A549 (cell line): ENCODE results near the gene IL17D. TPM values are rescaled to one million over a fixed set of nuclear protein-coding genes. Genes with fewer than 3 reads are reported as not detected.
"Not testable (repeated sequence)": the region's sequence is repeated elsewhere in the genome, so short reads cannot be mapped to it uniquely, and the experiment has no call there.

Source experiments
- ATAC-seq, 2 experiments: fragments of 200-7000 bp in 1 of 2; fragments of >200 bp in 1 of 2; cut with Nextera tagmentation in 1 of 2; cut with Tn5 transposase in 1 of 2; 3 replicates each; pipeline versions ENCODE4 v1.8.0 to v1.9.1; 2018 to 2020; ENCODE audit warnings: mild to moderate bottlenecking in 1 of 2, moderate library complexity in 1 of 2
- CTCF ChIA-PET: fragments of 300-600 bp; sonication (Branson Sonifier 250); formaldehyde crosslinking; extraction: SDS; loops from one replicate; lab custom pipeline; 2021; ENCODE audit warnings: antibody characterized with exemption, inconsistent platforms; lab: Yijun Ruan, JAX
- POLR2A ChIA-PET: fragments of 350-600 bp; formaldehyde crosslinking; extraction: SDS; loops from one replicate; lab custom pipeline; 2021; ENCODE audit warnings: antibody characterized with exemption, inconsistent platforms; lab: Yijun Ruan, JAX
- DNase-seq, 2 experiments: peaks; one replicate each; pipeline versions ENCODE4 v3.0.0 to v3.0.0-alpha.2; 2011 to 2016; ENCODE audit warnings: low read depth in 1 of 2, low spot score in 1 of 2
- FAIRE-seq: peaks from 2 replicates; lab custom pipeline; 2011; peaks lifted over from hg19 to GRCh38; lab: Jason Lieb, UNC
- H3K27ac ChIP-seq, 2 experiments: fragments of >200 bp; sonication (Bioruptor Twin); formaldehyde crosslinking; 3 replicates each; pipeline ENCODE4 v1.5.1; 2016 to 2017
- H3K4me1 ChIP-seq: fragments of >200 bp; sonication (Bioruptor Twin); formaldehyde crosslinking; 3 replicates; pipeline ENCODE4 v1.6.1; 2016
- H3K4me2 ChIP-seq: fragments of >200 bp; sonication (Bioruptor Twin); formaldehyde crosslinking; 3 replicates; pipeline ENCODE4 v1.6.1; 2016
- H3K4me3 ChIP-seq: fragments of >200 bp; sonication (Bioruptor Twin); formaldehyde crosslinking; 3 replicates; pipeline ENCODE4 v1.5.1; 2016
- H3K9me3 ChIP-seq: fragments of >200 bp; sonication (Bioruptor Twin); formaldehyde crosslinking; 3 replicates; pipeline ENCODE4 v1.6.1; 2016
- BHLHE40 ChIP-seq: IDR thresholded peaks from 2 replicates; pipeline ENCODE4 v1.6.1; 2012; ENCODE audit warnings: low read depth, low read length, inconsistent platforms
- CBX2 ChIP-seq: fragments of 200-600 bp; sonication (generic); IDR thresholded peaks from 2 replicates; pipeline ENCODE4 v1.6.1; 2016; ENCODE audit warnings: low read depth, mild to moderate bottlenecking, borderline replicate concordance
- ESRRA ChIP-seq: fragments of 150-350 bp; IDR thresholded peaks from 2 replicates; pipeline ENCODE4 v1.6.1; 2014; ENCODE audit warnings: mild to moderate bottlenecking, low read length, borderline replicate concordance
- FOSL2 ChIP-seq, 2 experiments: fragments of 450-650 bp in 1 of 2; fragments of >200 bp in 1 of 2; sonication (Bioruptor Twin) in 1 of 2; formaldehyde crosslinking; IDR thresholded peaks; 2 replicates each; pipeline versions ENCODE4 v1.5.0 to v1.6.1; 2016 to 2020; ENCODE audit warnings: mild to moderate bottlenecking in 1 of 2, moderate library complexity in 1 of 2
- GATA3 ChIP-seq: IDR thresholded peaks from 2 replicates; pipeline ENCODE4 v1.6.1; 2012; ENCODE audit warnings: borderline replicate concordance
- HDAC2 ChIP-seq: fragments of 200-600 bp; sonication (generic); IDR thresholded peaks from 2 replicates; pipeline ENCODE4 v1.6.1; 2016
- HES2 ChIP-seq: fragments of >200 bp; sonication (Bioruptor Twin); formaldehyde crosslinking; IDR thresholded peaks from 2 replicates; pipeline ENCODE4 v1.6.1; 2016
- HOXA7 ChIP-seq: fragments of 250-450 bp; sonication (Bioruptor Pico); IDR thresholded peaks from 2 replicates; pipeline ENCODE4 v1.5.0; 2020; ENCODE audit warnings: mild to moderate bottlenecking, moderate library complexity
- HOXB13 ChIP-seq: fragments of 250-450 bp; sonication (Bioruptor Pico); IDR thresholded peaks from 2 replicates; pipeline ENCODE4 v1.5.0; 2020; ENCODE audit warnings: low read depth, mild to moderate bottlenecking, moderate library complexity
- KDM1A ChIP-seq: fragments of 200-600 bp; sonication (generic); IDR thresholded peaks from 2 replicates; pipeline ENCODE4 v1.6.1; 2016; ENCODE audit warnings: low read depth, mild to moderate bottlenecking
- MAFK ChIP-seq: fragments of 450-650 bp; IDR thresholded peaks from 2 replicates; pipeline ENCODE4 v1.6.1; 2014; ENCODE audit not compliant: partially characterized antibody
- NR3C1 ChIP-seq: fragments of >200 bp; sonication (Bioruptor Twin); formaldehyde crosslinking; IDR thresholded peaks from 3 replicates; pipeline ENCODE4 v1.6.1; 2017
- POLR2AphosphoS2 ChIP-seq: conservative IDR thresholded peaks from 2 replicates; pipeline ENCODE4 v1.6.1; 2012; ENCODE audit warnings: low read length, improper control_type of control experiment, inconsistent platforms
- RAD21 ChIP-seq, 2 experiments: fragments of >200 bp in 1 of 2; sonication (Bioruptor Twin) in 1 of 2; formaldehyde crosslinking in 1 of 2; IDR thresholded peaks in 1 of 2; conservative IDR thresholded peaks in 1 of 2; 2 replicates in 1 of 2; 3 replicates in 1 of 2; pipeline ENCODE4 v1.6.1; 2012 to 2018; ENCODE audit warnings: inconsistent platforms in 1 of 2
- RARB ChIP-seq: fragments of 250-450 bp; sonication (Bioruptor Pico); IDR thresholded peaks from 2 replicates; pipeline ENCODE4 v1.8.0; 2021; ENCODE audit warnings: mild to moderate bottlenecking, moderate library complexity
- REST ChIP-seq: fragments of 200-600 bp; sonication (generic); IDR thresholded peaks from 2 replicates; pipeline ENCODE4 v1.6.1; 2016; ENCODE audit warnings: antibody characterized with exemption, mild to moderate bottlenecking, moderate library complexity
- RNF2 ChIP-seq: fragments of 200-600 bp; sonication (generic); IDR thresholded peaks from 2 replicates; pipeline ENCODE4 v1.6.1; 2016; ENCODE audit warnings: low read depth, mild to moderate bottlenecking, antibody characterized with exemption, moderate library complexity, borderline replicate concordance
- SMC3 ChIP-seq: fragments of >200 bp; sonication (Bioruptor Twin); formaldehyde crosslinking; IDR thresholded peaks from 3 replicates; pipeline ENCODE4 v1.6.1; 2018; ENCODE audit warnings: inconsistent platforms
- SREBF2 ChIP-seq: fragments of 450-650 bp; IDR thresholded peaks from 2 replicates; pipeline ENCODE4 v1.6.1; 2014; ENCODE audit warnings: mild to moderate bottlenecking, moderate library complexity
- ZC3H11A ChIP-seq: fragments of 450-650 bp; IDR thresholded peaks from 2 replicates; pipeline ENCODE4 v1.6.1; 2014; ENCODE audit warnings: antibody characterized with exemption, mild to moderate bottlenecking
- ZNF302 ChIP-seq: fragments of 250-450 bp; sonication (Bioruptor Pico); IDR thresholded peaks from 2 replicates; pipeline ENCODE4 v1.9.0; 2021; ENCODE audit warnings: inconsistent platforms, mild to moderate bottlenecking, moderate library complexity
- WGBS: methylation state at CpG from one replicate; pipeline ENCODE4 v1.1.6; 2017; ENCODE audit errors: missing lambda C conversion rate; 5-methylcytosine and 5-hydroxymethylcytosine counted together
- polyA plus RNA-seq, 4 experiments: library from polyadenylated mRNA; depleted of rRNA in 3 of 4; stranded (reverse); fragments of >200 nt; fragmentation: RNase III in 1 of 4; extraction: RNeasy Plus Mini Kit Qiagen cat#74134 plus additional on column Dnase treatment in 1 of 4; gene quantifications; 2 replicates in 3 of 4; 3 replicates in 1 of 4; pipeline ENCODE4 v1.2.3, GENCODE V29; 2011 to 2017
- TF ChIP-seq, protein P1 (sequence below): fragments of >200 bp; sonication (Bioruptor Twin); formaldehyde crosslinking; IDR thresholded peaks from 3 replicates; pipeline ENCODE4 v1.6.1; 2016
- TF ChIP-seq, protein P2 (sequence below): fragments of 450-650 bp; IDR thresholded peaks from 2 replicates; pipeline ENCODE4 v1.6.1; 2014; ENCODE audit warnings: antibody characterized with exemption

The IL17D gene
- polyA plus RNA-seq, 2 of the 4 experiments (the other 2 are of a cell fraction): 0.30 to 0.44 TPM

- ATAC-seq (no peak), DNase-seq (no peak), FAIRE-seq (no peak)
- Histone ChIP-seq H3K9me3 (no peaks in the 10 kb centered on the region), H3K4me3 (no peak overlapping the region), H3K27ac (no peak overlapping the region), H3K4me2 (no peak overlapping the region), H3K4me1 (no peaks in the 10 kb centered on the region)
- POLR2A ChIA-PET: no interaction called here
- TF ChIP-seq MAFK (no peak), ZC3H11A (no peak), NR3C1 (no peak), ESRRA (no peak), FOSL2 (IDR thresholded peaks at IDR 0.05) (no peak), FOSL2 (CRISPR knock-in tag; IDR thresholded peaks at IDR 0.05) (no peak), GATA3 (no peak), HES2 (no peak), REST (no peak)
- TF ChIP-seq, protein P1, sequence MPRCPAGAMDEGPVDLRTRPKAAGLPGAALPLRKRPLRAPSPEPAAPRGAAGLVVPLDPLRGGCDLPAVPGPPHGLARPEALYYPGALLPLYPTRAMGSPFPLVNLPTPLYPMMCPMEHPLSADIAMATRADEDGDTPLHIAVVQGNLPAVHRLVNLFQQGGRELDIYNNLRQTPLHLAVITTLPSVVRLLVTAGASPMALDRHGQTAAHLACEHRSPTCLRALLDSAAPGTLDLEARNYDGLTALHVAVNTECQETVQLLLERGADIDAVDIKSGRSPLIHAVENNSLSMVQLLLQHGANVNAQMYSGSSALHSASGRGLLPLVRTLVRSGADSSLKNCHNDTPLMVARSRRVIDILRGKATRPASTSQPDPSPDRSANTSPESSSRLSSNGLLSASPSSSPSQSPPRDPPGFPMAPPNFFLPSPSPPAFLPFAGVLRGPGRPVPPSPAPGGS: no peak
- CTCF ChIA-PET: no interaction called here
- WGBS: 92% methylated on average over 10 of the region's 10 CpGs
These were observed 23.0 kb upstream of the IL17D start for GRCh38 chr13:20680416-20681080.

DNA sequence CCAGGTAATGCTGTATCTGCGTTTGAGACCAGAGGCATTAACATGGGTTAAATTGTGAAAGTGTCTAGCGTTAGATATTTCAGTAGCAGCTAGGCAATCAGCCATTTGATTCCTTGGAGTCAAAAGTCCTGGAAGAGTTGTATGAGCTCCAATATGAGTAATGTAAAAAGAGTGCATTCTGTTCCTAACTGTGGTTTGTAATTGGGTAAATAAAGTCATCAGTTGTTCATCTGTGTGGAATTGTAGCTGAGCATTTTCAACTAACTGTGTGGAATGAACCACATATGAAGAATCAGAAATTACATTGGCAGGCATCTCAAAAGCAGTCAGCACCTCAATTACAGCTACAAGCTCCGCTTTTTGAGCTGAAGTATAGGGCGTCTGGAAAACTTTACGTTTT lies 22.0 kb upstream of the IL17D start:
- FAIRE-seq, H3K4me2 ChIP-seq, CTCF ChIA-PET, H3K4me1 ChIP-seq, DNase-seq, H3K9me3 ChIP-seq, ATAC-seq, H3K4me3 ChIP-seq, H3K27ac ChIP-seq, POLR2A ChIA-PET: not testable (repeated sequence)
- 87% methylated on average over 5 of the region's 5 CpGs for WGBS

- no peak overlapping the region for H3K4me2 ChIP-seq
- H3K9me3 ChIP-seq: no peaks in the 10 kb centered on the region
- DNase-seq: no peak
- H3K4me1 ChIP-seq: no peaks in the 10 kb centered on the region
- H3K27ac ChIP-seq: no peak overlapping the region
- POLR2A ChIA-PET: no interaction called here
- WGBS: 94% methylated on average over 1 of the region's 1 CpG
- H3K4me3 ChIP-seq: no peak overlapping the region
- CTCF ChIA-PET: no interaction called here
- no peak for ATAC-seq
- TF ChIP-seq HDAC2 (no peak), RARB (CRISPR knock-in tag) (no peak), MAFK (no peak), ZNF302 (CRISPR knock-in tag) (no peak), POLR2AphosphoS2 (no peak), HOXA7 (CRISPR knock-in tag) (no peak)
- no peak for FAIRE-seq
These were observed 21.4 kb upstream of the IL17D start for GRCh38 chr13:20682061-20682460.

GRCh38 chr13:20684041-20684440 lies 19.5 kb upstream of the IL17D start:
- 93% methylated on average over 4 of the region's 4 CpGs for WGBS
- Histone ChIP-seq H3K4me3 (no peak overlapping the region), H3K27ac (no peak overlapping the region), H3K9me3 (no peaks in the 10 kb centered on the region), H3K4me2 (no peak overlapping the region), H3K4me1 (no peaks in the 10 kb centered on the region)
- ChIA-PET POLR2A (no interaction called here), CTCF (no interaction called here)
- no peak for ATAC-seq
- TF ChIP-seq SREBF2: no peak
- no peak for TF ChIP-seq HDAC2
- no peak for TF ChIP-seq RARB (CRISPR knock-in tag)
- no peak for TF ChIP-seq KDM1A
- no peak for TF ChIP-seq FOSL2 (IDR thresholded peaks at IDR 0.05)
- TF ChIP-seq FOSL2 (CRISPR knock-in tag; IDR thresholded peaks at IDR 0.05): no peak
- no peak for TF ChIP-seq RNF2
- TF ChIP-seq, protein P2, sequence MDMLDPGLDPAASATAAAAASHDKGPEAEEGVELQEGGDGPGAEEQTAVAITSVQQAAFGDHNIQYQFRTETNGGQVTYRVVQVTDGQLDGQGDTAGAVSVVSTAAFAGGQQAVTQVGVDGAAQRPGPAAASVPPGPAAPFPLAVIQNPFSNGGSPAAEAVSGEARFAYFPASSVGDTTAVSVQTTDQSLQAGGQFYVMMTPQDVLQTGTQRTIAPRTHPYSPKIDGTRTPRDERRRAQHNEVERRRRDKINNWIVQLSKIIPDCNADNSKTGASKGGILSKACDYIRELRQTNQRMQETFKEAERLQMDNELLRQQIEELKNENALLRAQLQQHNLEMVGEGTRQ: no peak
- TF ChIP-seq HOXB13: no peak
- no peak for TF ChIP-seq CBX2
- no peak for TF ChIP-seq BHLHE40
- TF ChIP-seq RAD21 (conservative IDR thresholded peaks at IDR 0.05 in 1 of 2, IDR thresholded peaks at IDR 0.05 in 1 of 2): no peak
- TF ChIP-seq ZC3H11A: no peak
- TF ChIP-seq NR3C1: no peak
- no peak for TF ChIP-seq SMC3
- no peak for DNase-seq
- FAIRE-seq: no peak
